T-helper 17 cell (primary cell): Measurements from ENCODE around the gene BSPRY. TPM values are rescaled to one million over a fixed set of nuclear protein-coding genes. Genes with fewer than 3 reads are reported as not detected.

Source experiments
- ATAC-seq: fragments of 150-1000 bp; cut with Tn5 transposase; 2 replicates; pipeline ENCODE4 v1.10.0; 2021; ENCODE audit warnings: mild to moderate bottlenecking, moderate library complexity
- DNase-seq, 3 donors: peaks; one replicate each; pipeline versions ENCODE4 v3.0.0 to v3.0.0-alpha.2; 2020 to 2021
- H3K9me3 ChIP-seq: one replicate; pipeline ENCODE4 v1.7.0; 2013; ENCODE audit warnings: low read length, mild to moderate bottlenecking; ENCODE audit not compliant: control insufficient read depth, poor library complexity, severe bottlenecking
- H3K27ac Mint-ChIP-seq: one replicate; pipeline ENCODE4 v1.8.0; 2022; ENCODE audit warnings: mild to moderate bottlenecking, moderate library complexity, mixed read lengths
- H3K27me3 Mint-ChIP-seq: one replicate; pipeline ENCODE4 v1.8.0; 2022; ENCODE audit warnings: mixed read lengths
- H3K36me3 Mint-ChIP-seq: one replicate; pipeline ENCODE4 v1.8.0; 2022; ENCODE audit warnings: low read depth, mixed read lengths
- H3K4me1 Mint-ChIP-seq: one replicate; pipeline ENCODE4 v1.8.0; 2022; ENCODE audit warnings: mild to moderate bottlenecking, mixed read lengths
- H3K4me3 Mint-ChIP-seq: one replicate; pipeline ENCODE4 v1.8.0; 2022; ENCODE audit warnings: mild to moderate bottlenecking, moderate library complexity, mixed read lengths
- total RNA-seq, 4 donors: library from RNA in 2 of 4; stranded (reverse) in 2 of 4; gene quantifications; one replicate each; pipeline ENCODE4 v1.2.3 and lab custom pipeline; 2022 to 2026

BSPRY gene
- under 1 TPM in 1 of 2 donors, not detected in 1; 0.32 TPM for total RNA-seq
- total RNA-seq (lab: John Stamatoyannopoulos, UW), result 0 to 0.08 reads per million in 2 donors

DNA sequence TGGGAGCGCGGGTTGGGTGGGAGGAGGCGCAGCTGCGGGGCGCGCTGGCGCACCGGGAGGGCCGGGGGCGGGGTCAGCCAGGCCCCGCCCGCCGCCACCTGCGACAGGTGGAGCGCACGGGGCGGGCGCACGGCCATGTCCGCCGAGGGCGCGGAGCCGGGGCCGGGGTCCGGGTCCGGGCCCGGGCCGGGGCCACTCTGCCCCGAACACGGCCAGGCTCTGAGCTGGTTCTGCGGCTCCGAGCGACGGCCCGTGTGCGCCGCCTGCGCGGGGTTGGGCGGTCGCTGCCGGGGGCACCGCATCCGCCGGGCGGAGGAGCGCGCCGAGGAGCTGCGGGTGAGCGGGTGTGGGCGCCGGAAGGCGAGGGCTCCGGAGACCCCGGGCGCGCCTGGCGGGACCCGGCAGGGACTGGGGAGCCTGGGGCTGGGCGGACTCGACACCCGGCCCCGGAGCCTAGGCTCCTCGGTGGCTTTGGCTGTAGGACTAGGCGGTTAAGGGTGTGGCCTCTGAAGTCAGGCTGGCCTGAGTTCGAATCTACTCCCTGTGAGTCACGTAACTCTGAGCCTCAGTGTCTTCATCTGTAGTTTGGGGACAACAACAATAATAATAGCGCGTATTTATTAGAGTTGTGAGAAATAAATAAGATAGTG, at the start of gene BSPRY:
Gene BSPRY (plus strand): TSS at position 97 of the 650 bp plus-strand sequence. CDS start 39 bp downstream, at position 136.
- Mint-ChIP-seq H3K27ac (peak within 1 kb of the TSS; percentile 37), H3K27me3 (peaks cover 37% of the 10 kb centered on the region), H3K4me1 (peaks cover 10% of the 10 kb centered on the region), H3K4me3 (peak within 1 kb of the TSS; percentile 85), H3K36me3 (peaks cover 4% of the 10 kb centered on the region)
- peak in 2 of 3 donors; percentile 17 to 23 for DNase-seq
- H3K9me3 ChIP-seq, result no peaks in the 10 kb centered on the region
- peak; percentile 74 for ATAC-seq

DNA sequence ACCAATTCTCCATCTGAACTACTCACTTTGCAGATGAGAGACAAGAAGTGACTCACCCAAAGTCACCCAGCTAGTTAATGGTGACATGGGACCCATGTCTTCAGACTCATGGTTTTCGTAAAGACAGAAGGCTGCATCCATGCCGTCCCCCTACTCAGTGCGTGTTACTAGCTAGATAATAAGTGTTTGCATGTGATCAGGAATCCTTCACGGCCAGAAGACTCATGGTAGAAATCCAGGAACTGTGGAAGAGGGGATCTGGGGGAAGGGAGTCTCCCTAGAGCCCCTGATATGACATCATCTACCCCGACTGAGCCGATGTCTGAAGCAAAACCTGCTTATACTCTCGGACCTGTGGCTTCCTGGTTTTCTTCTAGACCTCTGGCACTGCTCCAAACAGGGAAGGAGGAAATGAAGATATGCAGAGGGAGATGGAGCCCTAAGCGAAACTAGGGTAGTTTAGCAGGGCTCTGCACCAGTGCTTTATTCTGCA, 49.5 kb upstream of the BSPRY start:
- Mint-ChIP-seq H3K4me3 (no peak overlapping the region), H3K36me3 (peaks cover 2% of the 10 kb centered on the region), H3K27me3 (peaks cover 39% of the 10 kb centered on the region), H3K4me1 (peaks cover 5% of the 10 kb centered on the region), H3K27ac (no peak overlapping the region)
- DNase-seq (no peak), ATAC-seq (no peak)
- no peaks in the 10 kb centered on the region for H3K9me3 ChIP-seq

- Mint-ChIP-seq H3K36me3 (peaks cover 2% of the 10 kb centered on the region), H3K27ac (no peak overlapping the region), H3K27me3 (peaks cover 43% of the 10 kb centered on the region), H3K4me1 (peaks cover 5% of the 10 kb centered on the region), H3K4me3 (no peak overlapping the region)
- no peak for DNase-seq
- no peak for ATAC-seq
- no peaks in the 10 kb centered on the region for H3K9me3 ChIP-seq
Measured at GRCh38 chr9:113301548-113301947, 47.8 kb upstream of the BSPRY start.

DNA sequence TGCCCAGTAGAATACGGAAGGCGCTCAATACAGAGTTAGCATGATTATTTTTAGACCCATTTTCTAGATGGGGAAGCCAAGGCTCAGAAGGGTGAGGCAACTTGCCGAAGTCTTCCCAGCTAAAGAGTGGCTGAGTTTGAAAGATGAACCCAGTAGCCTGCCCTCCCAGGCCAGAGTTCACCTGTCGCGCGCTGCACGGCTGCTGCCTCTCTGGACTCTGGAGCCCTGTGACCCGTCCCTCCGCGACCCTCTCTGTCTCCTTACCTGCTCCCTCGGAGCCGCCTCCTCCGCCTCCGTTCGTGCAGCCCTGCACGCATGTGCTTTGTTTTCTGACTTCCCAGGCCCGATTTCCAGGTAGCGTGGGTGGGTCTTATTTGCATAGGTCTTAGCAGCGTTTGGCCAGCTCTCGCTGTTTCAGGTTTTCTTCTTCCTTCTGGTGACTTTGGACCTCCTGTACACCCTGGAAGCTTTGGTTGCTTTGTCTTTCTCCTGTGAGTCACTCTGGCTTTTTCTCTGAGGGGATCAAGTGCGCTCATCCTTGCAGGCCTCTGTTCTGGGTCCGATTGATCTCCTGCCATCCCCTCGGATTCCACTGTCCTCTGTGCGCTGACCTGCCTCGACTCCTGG, 46.4 kb upstream of the BSPRY start, which contains the start of gene RNF183:
Gene RNF183 (minus strand): TSS at position 585 of the 627 bp plus-strand sequence. CDS start 5,192 bp downstream, outside the sequence.
- Mint-ChIP-seq H3K4me3 (no peak within 1 kb of the TSS), H3K27ac (no peak within 1 kb of the TSS), H3K4me1 (peaks cover 5% of the 10 kb centered on the region), H3K36me3 (peaks cover 2% of the 10 kb centered on the region), H3K27me3 (peaks cover 43% of the 10 kb centered on the region)
- no peak for ATAC-seq
- DNase-seq, result no peak
- H3K9me3 ChIP-seq, result no peaks in the 10 kb centered on the region

GRCh38 chr9:113306566-113306965, 42.8 kb upstream of the BSPRY start:
- Mint-ChIP-seq H3K4me1 (no peaks in the 10 kb centered on the region), H3K4me3 (no peak overlapping the region), H3K36me3 (peaks cover 2% of the 10 kb centered on the region), H3K27ac (no peak overlapping the region), H3K27me3 (peaks cover 23% of the 10 kb centered on the region)
- DNase-seq (no peak), ATAC-seq (no peak)
- H3K9me3 ChIP-seq, result no peaks in the 10 kb centered on the region

DNA sequence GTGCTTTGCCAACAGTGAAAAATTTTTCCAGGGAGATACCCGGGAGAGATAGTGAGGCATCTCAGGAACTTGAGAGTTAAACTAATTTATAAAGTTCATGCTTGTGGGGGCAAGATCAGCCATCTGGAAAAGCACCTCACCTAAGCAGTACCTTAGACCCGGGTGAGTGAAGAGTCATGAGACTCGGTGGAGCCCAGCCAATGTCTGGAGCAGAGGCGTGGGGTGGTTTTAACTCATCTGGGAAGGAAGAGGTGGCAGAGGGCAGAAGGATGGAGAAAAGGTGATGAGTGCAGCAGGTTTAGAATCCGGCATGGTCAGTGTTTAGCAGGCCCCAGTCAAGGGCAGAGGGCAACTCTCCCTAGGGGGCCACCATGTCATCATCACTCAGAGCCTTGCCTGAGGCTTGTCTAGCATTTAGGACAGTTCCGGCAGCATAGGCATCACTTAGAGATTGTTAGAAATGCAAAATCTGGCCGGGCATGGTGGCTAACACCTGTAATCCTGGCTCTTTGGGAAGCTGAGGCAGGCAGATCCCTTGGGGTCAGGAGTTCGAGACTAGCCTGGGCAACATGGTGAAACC, 41.9 kb upstream of the BSPRY start:
- DNase-seq (no peak), ATAC-seq (no peak)
- H3K9me3 ChIP-seq, result no peaks in the 10 kb centered on the region
- no peaks in the 10 kb centered on the region for H3K4me1 Mint-ChIP-seq
- H3K27ac Mint-ChIP-seq, result no peak overlapping the region
- peaks cover 15% of the 10 kb centered on the region for H3K27me3 Mint-ChIP-seq
- H3K4me3 Mint-ChIP-seq, result no peak overlapping the region
- peaks cover 2% of the 10 kb centered on the region for H3K36me3 Mint-ChIP-seq

- no peak for DNase-seq
- no peaks in the 10 kb centered on the region for H3K9me3 ChIP-seq
- peaks cover 4% of the 10 kb centered on the region for H3K27me3 Mint-ChIP-seq
- no peak for ATAC-seq
- no peaks in the 10 kb centered on the region for H3K4me1 Mint-ChIP-seq
- H3K4me3 Mint-ChIP-seq, result no peak overlapping the region
- no peaks in the 10 kb centered on the region for H3K36me3 Mint-ChIP-seq
- no peak overlapping the region for H3K27ac Mint-ChIP-seq
Measured at GRCh38 chr9:113309204-113309813, 40.0 kb upstream of the BSPRY start.

DNA sequence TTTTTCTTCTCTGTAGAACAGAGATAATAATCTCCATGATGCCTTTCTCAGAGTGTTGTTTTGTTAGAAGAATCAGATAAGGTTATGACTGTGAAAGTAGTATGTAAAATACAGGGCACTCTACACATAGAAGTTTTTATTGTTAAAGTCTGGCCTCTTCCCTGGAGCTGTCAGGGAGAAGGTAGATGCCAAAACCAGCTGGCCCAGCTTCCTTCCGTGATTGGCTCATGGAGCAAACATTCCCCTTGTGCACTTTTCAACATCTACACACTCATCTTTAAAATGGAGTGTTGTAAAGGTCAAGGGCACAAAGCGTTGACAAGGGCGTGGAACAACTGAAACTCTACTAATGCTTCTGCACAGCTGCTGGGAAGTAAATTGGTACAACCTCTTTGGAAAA, 38.8 kb upstream of the BSPRY start:
- H3K27me3 Mint-ChIP-seq, result peaks cover 4% of the 10 kb centered on the region
- H3K4me3 Mint-ChIP-seq, result no peak overlapping the region
- H3K27ac Mint-ChIP-seq, result no peak overlapping the region
- H3K36me3 Mint-ChIP-seq, result no peaks in the 10 kb centered on the region
- no peaks in the 10 kb centered on the region for H3K4me1 Mint-ChIP-seq
- DNase-seq, result no peak
- no peak for ATAC-seq
- H3K9me3 ChIP-seq, result no peaks in the 10 kb centered on the region

DNA sequence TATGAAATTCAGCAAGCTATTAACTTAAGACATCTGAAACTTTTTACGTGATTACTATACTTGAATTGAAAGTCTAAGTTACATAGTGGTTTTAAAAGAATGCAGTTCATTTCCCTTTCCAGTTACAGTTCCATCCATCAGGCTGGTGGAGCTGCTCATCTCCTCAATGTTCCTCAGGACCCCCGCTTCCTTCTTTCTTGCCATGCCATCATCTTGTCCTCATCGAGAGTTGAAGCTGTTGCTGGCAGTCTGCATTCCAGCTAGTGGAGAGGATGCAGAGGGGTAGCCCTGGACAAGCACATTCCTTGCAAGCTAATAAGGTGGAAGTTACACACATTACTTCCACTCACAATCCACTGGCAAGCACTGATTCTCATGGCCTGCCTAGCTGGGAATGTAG, 37.4 kb upstream of the BSPRY start:
- Mint-ChIP-seq H3K4me3 (no peak overlapping the region), H3K4me1 (no peaks in the 10 kb centered on the region), H3K36me3 (peaks cover 2% of the 10 kb centered on the region), H3K27me3 (peaks cover 7% of the 10 kb centered on the region), H3K27ac (no peak overlapping the region)
- no peaks in the 10 kb centered on the region for H3K9me3 ChIP-seq
- no peak for ATAC-seq
- no peak for DNase-seq

DNA sequence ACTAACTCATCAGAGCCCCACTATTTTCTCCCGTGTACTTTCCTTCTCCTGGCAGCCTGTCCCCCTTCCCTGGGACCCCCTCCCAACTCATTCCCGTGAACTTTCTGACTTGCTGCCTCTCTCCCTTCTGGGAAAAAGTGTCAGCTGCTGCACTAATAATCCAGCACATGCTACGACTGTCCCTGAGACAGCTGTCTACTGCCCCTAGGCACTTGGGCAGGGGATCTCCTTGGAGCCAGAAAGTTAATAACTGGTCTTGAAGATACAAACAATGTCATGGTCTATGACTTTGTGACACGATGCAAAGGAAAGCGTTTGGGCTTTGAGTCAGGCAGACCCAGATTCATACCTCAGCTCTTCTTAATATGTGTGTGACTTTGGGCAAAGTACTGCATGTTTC, 36.1 kb upstream of the BSPRY start:
- no peaks in the 10 kb centered on the region for H3K4me1 Mint-ChIP-seq
- H3K27me3 Mint-ChIP-seq, result peaks cover 16% of the 10 kb centered on the region
- no peak overlapping the region for H3K27ac Mint-ChIP-seq
- ATAC-seq (no peak), DNase-seq (no peak)
- H3K36me3 Mint-ChIP-seq, result peaks cover 2% of the 10 kb centered on the region
- H3K4me3 Mint-ChIP-seq, result no peak overlapping the region
- no peaks in the 10 kb centered on the region for H3K9me3 ChIP-seq

GRCh38 chr9:113315231-113315630, 34.1 kb upstream of the BSPRY start:
- Mint-ChIP-seq H3K27ac (no peak overlapping the region), H3K4me3 (no peak overlapping the region), H3K4me1 (no peaks in the 10 kb centered on the region), H3K36me3 (peaks cover 2% of the 10 kb centered on the region), H3K27me3 (peaks cover 16% of the 10 kb centered on the region)
- H3K9me3 ChIP-seq, result no peaks in the 10 kb centered on the region
- ATAC-seq (no peak), DNase-seq (no peak)

DNA sequence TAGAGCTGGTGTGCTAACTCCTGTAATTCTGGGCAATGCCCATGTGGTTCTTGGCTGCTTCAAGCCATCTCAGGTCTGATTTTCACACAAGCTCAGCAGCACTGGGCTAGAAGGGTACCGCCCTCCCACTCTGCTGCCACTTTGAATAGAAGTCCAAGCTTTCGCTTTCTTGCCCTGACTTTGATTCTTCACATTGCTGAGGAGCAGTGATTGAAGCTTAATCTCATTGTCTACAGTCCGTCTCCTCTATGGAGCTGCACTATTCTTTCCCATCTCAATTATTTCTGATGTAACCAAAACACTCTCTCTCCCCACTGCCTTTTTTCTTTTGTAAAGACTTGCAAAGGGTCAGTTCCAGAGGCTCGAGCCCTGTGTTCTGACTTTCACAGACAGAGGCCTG, 33.3 kb upstream of the BSPRY start:
- Mint-ChIP-seq H3K27ac (no peak overlapping the region), H3K4me1 (no peaks in the 10 kb centered on the region), H3K4me3 (no peak overlapping the region), H3K27me3 (peaks cover 16% of the 10 kb centered on the region), H3K36me3 (peaks cover 2% of the 10 kb centered on the region)
- DNase-seq (no peak), ATAC-seq (no peak)
- H3K9me3 ChIP-seq, result no peaks in the 10 kb centered on the region

GRCh38 chr9:113317777-113318176, 31.6 kb upstream of the BSPRY start:
- Mint-ChIP-seq H3K27me3 (peaks cover 16% of the 10 kb centered on the region), H3K27ac (no peak overlapping the region), H3K36me3 (peaks cover 2% of the 10 kb centered on the region), H3K4me3 (no peak overlapping the region), H3K4me1 (no peaks in the 10 kb centered on the region)
- no peak for DNase-seq
- H3K9me3 ChIP-seq, result no peaks in the 10 kb centered on the region
- no peak for ATAC-seq
